Measurements from ENCODE around the gene TULP4.

DNA sequence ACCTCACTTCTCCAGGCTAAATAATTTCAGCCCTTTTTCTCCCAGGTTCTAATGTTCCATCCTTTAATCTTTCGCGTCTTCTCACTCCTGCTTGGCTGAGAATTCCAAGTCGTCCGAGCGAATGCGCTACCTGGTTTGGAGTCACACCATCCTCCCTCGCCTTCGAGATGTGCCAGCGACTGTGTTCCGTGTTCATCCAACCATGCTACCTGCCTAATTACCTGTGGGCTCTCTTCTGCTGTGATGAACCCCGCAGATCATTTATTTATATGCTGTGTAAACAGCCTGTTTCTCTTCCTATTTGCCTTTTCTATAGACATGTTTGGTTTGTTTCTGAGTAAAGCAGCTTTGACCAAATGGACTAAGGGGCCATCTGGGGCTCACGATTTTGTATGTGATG is 164.1 kb downstream of the TULP4 start:
- TF ChIP-seq EP300 (IDR thresholded peaks at IDR 0.05) (no peak), MAFK (IDR thresholded peaks at IDR 0.05; ENCODE audit: partially characterized antibody) (no peak)
